Mesenteric fat pad (tissue), 1 donor: ENCODE data around the gene NNT. TPM values are rescaled to one million over a fixed set of nuclear protein-coding genes. Genes with fewer than 3 reads are reported as not detected.

Experiments used
- DNase-seq: peaks from one replicate; pipeline ENCODE4 v3.0.0-alpha.2; 2020; ENCODE audit warnings: low spot score
- total RNA-seq: library from RNA; stranded (reverse); fragmentation: NEBNext Ultra II Directional; extraction: Animal tissue kit (Norgen Biotek cat#: 25700); gene quantifications from one replicate; pipeline ENCODE4 v1.2.1, GENCODE V29; 2021
- donor health status: DM: yes; HTN: yes; CAD: no.

NNT gene
- total RNA-seq, 1 donor from 2014 or later, result 81.6 TPM

GRCh38 chr5:43622074-43622473 lies 19.1 kb downstream of the NNT start:
- DNase-seq, result no peak

DNA sequence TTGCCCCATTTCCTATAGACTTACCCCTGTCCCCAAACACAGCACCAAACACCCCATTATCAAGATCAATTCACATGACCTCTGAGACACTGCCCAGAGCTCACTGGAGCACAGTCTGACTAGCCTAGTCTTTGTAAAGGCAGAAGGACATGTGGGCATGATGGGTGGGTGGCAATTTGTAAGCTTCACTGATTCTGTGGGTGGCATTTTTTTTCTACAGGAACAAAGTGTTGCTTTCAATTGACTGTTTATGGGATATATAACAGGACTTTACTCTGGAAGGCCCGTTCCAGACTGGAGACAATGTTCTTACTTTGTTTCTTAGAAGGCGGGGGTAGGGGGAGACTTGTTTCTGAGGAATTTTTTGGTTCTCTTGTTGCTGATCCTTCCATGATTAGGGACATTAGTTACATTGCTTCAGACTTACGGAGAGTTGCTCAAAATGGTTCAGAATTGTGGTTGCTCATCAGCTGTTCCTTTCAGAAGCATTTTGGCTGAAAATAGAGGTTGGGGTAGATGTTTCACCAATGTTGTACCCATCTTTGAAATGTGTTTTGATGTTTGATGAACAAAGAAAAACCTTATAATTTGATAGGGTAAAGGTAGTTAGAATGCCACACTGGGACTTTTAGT lies 20.2 kb downstream of the NNT start:
- no peak for DNase-seq

DNA sequence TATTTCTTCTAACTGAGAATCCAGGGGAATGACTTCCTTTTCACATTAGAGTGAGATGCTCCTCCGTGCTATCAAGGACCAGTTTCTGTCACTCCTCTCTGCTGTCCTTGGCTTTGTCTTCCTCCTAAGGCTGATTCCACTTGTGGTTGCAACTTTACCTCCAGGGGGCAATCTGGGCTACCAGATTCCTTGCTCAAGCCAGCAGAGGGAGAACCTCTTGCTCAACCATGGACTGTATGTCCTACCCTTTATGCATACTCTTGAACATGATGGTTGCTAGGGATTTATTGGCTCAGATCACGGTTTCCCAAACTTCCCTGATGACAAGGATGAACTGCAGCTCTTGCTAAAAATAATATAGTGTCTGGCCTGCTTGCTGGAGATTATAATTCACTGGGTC lies 24.0 kb downstream of the NNT start:
- DNase-seq, result no peak

GRCh38 chr5:43631182-43631910 lies 28.4 kb downstream of the NNT start:
- no peak for DNase-seq

DNA sequence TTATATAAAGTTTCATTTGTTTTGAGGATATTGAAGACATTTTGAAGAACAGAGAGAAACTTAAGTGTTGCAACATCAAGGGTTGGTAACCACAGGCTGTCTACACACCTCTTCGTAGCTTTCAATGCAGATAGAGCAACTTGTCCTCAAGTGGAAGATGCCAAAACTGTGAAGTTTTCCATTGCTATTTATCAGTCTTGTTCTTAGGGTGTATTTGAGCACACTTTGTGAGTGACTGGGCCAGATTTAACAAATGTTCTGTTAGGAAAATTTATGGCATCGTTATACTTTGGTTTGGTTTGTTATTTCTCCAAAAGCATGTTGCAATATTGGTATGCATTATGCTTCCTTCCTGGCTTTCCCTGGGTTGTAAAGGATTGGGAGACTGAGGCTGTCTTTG lies 31.6 kb downstream of the NNT start:
- DNase-seq, result no peak

DNA sequence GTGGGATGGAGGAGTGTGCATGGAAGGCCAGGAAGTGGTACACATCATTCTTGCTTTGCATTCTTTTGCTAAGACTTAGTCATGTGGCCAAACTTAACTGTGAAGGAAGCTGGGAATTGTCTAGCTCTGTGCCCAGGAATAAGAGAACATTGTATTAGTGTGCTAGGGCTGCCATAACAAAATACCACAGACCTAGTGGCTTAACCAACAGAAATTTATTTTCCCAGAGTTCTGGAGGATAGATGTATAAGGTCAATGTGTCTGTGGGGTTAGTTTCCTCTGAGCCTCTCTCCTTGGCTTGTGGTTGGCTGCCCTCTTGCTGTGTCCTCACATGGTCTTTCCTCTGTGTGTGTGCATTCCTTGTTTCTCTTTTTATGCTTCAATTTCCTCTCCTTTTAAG lies 32.4 kb downstream of the NNT start:
- no peak for DNase-seq

- DNase-seq, result no peak
These were observed 33.1 kb downstream of the NNT start for GRCh38 chr5:43636076-43636475.

DNA sequence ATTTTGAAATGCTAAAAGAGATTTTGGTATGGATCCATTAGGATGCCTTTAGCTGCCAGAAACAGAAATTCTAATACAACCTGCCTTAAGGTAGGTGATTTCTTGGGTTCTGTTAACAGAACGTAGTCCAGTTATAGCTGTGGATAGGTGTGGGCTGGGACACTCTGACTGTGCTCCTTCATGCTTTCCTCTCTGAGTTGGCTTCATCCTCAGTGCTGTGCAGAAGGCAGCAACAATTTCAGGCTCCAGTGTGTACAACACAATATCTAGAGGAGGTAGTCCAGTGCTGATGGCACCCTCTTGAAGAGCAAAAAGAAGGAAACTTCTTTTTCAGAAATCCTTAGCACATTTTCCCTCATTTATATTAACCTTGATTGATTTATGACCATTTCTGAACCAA lies 34.4 kb downstream of the NNT start:
- DNase-seq, result no peak

DNA sequence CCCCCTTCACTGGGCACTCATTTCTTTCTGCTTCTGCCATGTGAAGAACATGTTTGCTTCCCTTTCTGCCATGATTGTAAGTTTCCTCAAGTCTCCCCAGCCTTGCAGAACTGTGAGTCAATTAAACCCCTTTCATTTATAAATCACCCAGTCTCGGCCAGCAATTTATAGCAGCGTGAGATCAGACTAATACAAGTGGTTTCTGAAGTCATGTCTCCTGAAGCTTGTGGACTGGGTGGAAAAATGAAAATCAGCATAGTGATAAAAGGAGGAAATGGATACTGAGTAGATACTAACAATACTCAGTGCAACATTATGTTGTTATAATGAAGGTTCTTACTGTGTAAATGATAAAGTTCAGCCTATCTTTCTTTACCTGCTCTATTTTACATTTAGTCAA lies 35.1 kb downstream of the NNT start:
- DNase-seq, result no peak

- DNase-seq, result no peak
These were observed 35.6 kb downstream of the NNT start for GRCh38 chr5:43638546-43638945.

- no peak for DNase-seq
These were observed 36.6 kb downstream of the NNT start for GRCh38 chr5:43639566-43639965.

GRCh38 chr5:43642428-43642827 lies 39.4 kb downstream of the NNT start:
- DNase-seq, result no peak

- DNase-seq, result no peak
These were observed 40.3 kb downstream of the NNT start for GRCh38 chr5:43643327-43643726.

DNA sequence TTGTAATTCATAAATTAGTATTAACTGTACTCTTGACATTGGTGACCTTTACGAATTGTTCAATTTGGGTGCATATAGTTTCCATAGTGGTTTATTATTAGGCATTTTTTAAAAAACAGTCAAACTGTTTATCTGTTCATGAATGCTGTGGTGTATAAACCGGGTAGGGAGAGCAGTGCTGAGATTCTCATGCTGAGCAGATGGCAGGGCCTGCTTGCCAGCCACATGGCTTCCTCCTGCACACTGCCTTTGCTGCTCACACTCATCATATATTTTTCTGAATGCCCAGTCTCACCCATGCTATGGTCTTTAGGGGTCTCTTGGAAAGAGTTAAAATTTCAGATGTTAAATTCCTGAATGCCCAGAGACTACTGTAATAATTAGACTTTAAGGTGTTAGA lies 40.8 kb downstream of the NNT start:
- DNase-seq, result no peak

DNA sequence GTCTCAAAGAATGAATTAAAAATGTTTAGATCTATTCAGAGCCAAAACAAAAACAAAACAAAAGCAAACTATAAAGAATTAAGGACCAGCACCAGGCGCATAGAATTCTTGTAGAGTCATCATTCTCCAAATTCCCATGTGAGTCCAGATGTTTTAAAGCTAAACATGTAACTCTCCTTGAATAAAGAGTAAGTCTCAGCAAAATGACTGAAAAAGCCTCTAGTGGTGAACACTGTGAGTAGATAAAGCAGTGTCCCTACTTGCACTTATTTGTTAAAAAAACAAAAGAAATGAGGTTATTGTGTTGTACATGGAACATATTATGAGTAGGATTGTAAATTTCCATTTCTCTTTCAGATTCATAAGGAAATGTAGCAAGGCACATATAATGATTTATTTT lies 44.0 kb downstream of the NNT start:
- no peak for DNase-seq

DNA sequence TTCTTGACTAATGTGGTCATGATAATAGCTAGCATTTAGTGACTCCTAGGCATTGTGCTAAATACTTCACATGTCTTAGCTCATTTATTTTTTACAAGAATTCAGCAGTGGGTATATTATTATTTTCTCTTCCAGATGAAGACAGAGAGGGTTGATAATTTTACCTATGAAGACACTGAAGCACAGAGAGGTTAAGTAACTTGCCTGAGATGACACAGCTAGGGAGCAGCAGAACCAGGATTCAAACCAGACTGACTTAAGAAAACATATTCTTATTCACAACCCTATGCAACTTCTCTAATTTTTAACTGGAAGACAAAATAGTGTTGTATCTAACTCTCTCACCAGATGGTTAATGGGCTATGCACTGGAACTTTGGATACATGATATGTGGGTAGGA lies 44.8 kb downstream of the NNT start:
- DNase-seq, result no peak

DNA sequence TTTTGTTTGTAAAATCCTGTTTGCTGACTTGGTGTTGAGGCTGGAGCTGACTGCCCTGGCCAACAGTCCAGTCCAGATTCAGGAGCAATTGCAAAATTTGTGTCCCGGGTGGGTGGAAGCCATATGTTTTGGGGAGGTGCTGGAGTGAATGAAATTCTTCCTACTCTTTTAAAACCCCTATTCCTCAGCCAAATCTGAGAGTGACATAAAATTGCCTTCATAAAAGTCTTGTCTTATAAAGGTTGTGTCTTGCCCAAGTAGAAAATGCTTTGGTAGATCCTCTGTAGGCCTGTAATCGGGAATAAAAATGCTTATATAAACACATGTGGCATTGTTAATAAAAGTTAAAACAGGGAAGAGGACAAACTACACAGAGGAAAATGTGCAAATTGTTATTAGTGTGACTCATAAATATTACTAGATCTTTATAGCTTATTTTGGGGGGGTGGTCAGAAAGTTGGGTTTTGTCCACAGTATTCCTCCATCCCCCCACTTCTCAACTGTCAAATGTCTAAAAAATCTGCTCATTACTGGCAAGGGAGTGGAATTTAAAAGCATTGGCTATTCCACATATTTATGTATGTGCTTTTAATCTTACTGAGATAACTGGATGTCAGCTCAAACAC lies 45.6 kb downstream of the NNT start:
- DNase-seq, result no peak

GRCh38 chr5:43649256-43649655 lies 46.3 kb downstream of the NNT start:
- DNase-seq, result no peak

DNA sequence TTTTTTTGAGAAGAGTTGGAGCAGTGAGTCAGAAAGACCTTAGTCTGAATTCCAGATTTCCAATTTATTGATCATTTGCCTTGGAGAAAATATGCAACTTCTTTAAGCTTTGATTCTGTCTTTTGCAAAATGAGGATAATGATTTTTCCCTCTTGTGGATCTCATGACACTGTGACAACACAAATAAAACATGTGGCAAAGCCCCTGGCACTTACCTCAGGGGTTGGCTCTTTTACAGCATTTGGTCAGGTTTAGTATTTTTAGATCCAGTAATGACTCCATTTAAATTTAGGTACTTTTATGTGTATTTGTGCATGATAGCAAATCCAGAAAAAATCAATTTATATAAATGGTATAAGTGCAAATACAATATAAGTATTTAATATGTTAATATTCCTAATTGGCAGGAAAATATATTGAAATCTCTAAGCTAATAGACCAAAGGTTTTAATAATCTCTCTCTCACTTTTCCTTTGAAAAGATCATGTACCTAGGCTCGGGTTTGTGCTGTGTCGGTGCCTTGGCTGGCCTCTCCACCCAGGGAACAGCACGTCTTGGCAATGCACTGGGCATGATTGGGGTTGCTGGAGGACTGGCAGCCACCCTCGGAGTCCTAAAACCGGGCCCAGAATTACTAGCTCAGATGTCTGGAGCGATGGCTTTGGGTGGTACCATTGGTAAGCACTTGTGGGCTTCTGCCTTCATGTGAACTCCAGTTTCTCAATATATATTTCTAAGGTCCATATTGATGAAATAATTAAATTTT lies 49.7 kb downstream of the NNT start:
- DNase-seq, result no peak

DNA sequence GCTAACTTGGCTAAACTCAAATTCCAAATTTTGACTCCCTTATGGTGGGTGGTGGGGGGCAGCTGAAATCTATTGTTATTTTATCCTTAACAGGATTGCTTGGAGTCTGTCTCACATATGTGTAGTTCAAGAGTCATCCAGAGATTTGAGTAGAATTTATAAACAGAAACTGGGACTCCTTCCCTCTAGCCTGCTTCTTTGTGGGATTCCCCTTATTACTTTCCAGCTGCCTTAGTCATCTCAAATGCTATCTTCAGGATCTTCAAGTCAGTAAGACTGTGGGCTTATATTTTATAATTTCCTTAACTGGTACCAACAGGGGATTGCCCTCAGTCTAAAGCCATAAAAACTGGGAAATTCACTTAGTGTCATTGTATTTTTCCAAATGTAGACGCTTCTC lies 55.5 kb downstream of the NNT start:
- no peak for DNase-seq

- no peak for DNase-seq
These were observed 56.1 kb downstream of the NNT start for GRCh38 chr5:43659075-43659474.

DNA sequence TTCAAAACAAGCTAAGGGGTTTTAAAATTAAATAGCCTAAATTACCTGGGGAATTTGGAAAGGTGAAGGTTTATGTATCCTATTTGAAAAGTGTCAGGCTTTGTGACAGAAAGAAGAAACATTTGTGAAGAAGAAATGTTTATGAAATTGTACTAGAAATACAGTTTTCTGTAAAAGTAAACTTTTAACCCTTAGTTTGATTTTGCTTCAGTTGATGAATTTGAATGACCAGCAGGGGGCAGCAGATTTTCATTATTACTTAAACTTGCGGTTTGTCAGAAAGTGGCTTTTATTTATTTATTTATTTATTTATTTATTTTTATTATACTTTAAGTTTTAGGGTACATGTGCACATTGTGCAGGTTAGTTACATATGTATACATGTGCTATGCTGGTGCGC lies 58.1 kb downstream of the NNT start:
- no peak for DNase-seq
